HG02852 (cell line): ENCODE measurements around the gene TRIM9.
"Not testable (repeated sequence)": the region's sequence is repeated elsewhere in the genome, so short reads cannot be mapped to it uniquely, and the experiment has no call there.

ENCODE experiments used
- ATAC-seq: cut with Tn5 transposase; IDR thresholded peaks from one replicate; pipeline ENCODE4 v1.9.1; 2021; ENCODE audit warnings: mild to moderate bottlenecking, moderate library complexity; ENCODE audit not compliant: unreplicated experiment

The TRIM9 gene

DNA sequence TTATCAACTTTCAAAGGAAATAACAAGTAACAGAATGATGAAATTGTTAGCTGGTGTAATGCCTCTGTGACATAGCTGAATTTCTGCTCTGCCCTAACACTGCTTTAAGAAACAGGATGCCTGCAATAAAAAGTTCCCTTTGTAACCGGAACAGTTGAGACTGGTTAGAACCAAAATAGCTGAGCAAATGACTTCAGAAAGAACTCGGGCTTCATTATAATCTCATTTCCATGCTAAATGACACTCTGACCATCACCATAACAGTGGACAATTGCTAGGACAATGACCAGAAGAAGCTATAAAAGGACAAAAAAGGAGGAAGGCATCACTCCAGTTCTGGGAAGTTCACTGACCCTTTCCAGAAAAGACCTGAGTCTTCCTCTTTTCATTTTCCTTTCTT, 127.1 kb downstream of the TRIM9 start:
- ATAC-seq, result no peak

DNA sequence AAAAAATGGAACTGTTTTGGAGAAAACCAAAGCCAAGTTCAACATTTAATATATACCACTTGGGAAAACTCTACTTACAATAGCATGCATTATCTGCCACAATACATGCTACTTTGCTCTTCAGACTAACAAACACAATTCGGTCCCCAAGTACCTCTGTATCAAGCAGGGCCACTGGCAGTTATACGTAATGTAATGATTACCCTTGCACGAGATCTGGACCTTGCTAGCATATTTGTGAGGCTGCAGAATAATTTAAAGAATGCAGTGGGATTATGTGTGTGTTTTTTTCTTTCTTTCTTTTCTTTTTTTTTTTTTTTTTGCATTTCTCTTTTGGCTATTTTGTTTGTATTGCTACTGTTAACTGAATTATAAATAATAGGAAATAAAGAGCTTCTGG, 127.8 kb downstream of the TRIM9 start:
- ATAC-seq, result no peak

DNA sequence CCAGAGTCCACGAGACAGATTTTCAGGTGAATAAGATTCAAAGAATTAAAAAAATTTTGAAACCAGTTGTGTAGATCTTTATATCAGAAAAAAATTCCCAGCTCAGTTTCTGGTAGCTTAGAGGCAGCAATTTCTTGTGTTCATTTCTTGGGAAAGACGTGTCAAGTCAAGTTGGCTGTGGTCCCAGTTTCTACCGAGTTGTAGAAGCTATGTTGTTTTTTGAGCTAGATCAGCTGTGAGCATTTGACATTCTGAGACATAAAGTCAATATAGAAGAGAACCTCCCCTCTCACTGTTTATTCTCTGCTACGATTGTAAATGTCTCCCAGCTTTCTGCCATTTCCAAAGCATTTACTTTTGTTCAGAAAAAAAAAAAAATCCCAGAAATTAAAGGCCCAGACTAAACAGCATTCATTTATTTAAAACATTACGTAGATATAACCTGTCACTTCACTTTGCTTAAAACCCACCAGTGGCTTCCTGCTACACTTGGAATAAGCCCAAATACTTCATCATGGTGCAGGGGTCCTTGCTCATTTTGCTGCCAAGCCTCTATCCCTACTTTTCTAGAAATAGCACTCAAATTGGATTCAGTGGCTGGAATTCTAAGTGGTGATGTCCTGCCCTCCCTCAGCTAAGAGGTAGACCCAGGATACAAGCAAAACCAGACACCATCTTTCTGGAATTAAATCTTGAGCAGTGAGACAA, 130.1 kb downstream of the TRIM9 start:
- ATAC-seq, result no peak

DNA sequence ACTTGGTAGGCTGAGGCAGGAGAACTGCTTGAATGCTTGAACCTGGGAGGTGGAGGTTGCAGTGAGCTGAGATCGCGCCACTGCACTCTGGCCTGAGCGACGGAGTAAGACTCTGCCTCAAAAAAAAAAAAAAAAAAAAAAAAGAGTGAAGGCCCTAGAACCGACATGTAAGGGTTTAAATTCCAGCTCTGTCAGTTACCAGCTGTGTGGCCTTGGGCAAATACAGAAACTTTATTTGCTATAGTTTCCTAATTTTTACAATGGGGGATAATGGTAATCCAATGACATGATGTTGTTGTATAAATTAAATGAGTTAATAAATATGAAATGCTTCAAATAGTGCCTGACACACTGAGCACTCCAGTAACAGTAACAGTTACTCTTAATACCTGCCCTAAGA, 131.0 kb downstream of the TRIM9 start:
- no peak for ATAC-seq

DNA sequence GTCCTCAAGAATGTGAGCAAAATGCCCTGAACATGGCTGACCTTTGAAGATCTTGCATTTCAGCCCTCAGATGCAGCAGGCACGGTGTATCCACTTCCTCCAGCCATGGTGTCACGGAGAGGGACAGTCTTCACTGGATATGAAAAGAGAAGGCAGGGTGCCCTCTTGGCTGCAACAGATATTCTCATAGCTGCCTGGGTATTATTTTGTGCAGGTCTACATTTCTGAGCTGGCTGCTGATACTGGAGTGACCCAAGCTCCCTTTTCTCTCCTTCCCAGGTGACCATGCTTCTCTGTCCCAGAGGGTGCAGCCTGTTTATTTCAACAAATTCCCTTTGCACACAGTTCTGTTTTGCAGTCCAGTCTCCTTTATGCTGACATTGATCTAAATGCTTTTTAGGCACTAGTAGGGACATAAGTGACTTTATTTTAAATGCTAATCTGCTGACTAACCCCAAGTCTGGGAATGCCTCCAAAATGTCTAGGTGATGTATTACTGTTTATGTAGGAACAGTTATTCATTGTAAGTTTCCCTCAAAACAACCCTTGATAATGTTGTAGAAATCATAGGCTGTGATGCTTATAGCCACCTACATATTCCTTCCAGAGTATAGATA, 133.2 kb downstream of the TRIM9 start:
- no peak for ATAC-seq

DNA sequence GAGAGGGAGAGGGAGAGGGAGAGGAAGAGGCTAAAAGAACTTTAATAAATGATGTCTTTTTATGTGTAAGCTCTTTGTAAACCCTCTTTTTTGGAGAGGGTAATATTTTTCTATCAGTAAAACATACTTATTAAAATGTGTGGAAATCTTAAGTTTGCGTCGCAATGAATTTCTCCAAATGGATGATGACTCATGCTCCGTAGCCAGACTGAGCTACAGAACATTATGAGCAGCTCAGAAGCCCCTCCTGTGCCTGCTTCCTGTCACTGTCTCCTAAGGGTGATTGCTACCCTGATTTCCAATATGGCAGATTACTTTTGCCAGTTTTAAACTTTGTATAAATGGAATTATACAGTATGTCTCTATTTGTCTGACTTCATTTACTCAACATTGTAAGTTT, 137.6 kb downstream of the TRIM9 start:
- ATAC-seq, result no peak

DNA sequence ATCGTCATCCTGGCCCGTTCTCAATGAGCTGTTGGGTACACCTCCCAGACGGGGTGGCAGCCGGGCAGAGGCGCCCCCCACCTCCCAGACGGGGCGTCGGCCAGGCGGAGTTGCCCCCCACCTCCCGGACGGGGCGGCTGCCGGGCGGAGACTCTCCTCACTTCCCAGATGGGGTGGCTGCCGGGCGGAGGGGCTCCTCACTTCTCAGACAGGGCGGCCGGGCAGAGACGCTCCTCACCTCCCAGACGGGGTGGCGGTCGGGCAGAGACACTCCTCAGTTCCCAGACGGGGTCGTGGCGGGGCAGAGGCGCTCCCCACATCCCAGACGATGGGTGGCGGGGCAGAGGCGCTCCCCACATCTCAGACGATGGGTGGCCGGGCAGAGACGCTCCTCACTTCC, 138.5 kb downstream of the TRIM9 start:
- ATAC-seq, result not testable (repeated sequence)

DNA sequence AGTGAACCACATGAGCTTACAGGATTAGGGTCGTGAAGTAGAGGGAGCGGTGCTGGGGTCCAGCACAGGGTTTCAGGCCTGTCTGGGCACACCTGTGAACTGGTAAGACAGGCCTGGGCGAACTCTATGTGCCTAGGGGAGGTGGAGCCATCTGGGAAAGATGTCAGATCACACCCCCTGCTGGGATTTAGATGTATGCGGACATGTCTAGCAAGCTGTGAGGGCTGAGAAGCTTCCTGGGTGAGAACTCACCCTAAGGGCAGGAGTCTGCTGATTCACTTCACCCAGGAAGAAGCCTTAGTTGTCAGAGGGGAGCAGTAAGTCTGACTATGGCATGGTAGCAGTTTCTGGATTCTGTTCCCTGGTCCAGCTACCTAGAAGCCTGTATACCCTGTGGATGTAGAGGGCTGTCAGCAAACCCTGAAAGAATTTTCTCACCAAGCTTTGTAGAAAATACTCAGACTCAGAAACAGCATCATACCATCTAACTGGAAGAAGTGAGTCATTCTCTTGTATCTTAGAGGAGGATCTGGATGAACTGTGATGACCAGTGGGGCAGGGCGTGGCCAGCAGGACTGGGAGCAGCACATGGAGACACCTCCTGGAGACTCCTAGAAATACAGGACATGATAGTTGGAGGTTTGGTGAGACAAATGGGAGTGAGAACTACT, 139.4 kb downstream of the TRIM9 start:
- ATAC-seq, result no peak

DNA sequence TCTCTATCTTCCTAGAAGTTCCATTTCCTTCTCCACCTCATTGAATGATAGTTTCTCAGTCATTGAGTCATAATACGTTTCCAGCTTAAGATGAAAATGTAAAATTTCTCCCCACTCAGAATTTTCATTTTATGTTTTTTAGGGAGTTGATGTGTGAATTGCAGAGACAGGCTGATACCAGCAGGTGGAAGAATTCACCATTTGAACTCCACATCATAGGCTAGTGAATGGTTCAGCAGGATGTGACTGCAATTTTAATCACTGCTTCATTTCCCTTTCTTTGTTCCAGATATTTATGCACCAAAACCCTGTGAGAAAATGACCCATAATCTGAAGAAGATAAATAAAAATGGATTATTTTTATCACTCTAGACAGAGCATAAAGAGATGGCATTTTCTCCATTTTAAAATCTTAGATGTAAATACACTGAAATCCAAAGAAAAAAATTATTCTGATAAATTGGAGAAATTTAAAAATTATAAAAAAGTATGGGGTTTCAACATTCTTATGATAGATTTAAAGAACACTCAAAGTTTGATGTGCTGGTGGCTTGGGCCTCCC, 140.0 kb downstream of the TRIM9 start:
- no peak for ATAC-seq

DNA sequence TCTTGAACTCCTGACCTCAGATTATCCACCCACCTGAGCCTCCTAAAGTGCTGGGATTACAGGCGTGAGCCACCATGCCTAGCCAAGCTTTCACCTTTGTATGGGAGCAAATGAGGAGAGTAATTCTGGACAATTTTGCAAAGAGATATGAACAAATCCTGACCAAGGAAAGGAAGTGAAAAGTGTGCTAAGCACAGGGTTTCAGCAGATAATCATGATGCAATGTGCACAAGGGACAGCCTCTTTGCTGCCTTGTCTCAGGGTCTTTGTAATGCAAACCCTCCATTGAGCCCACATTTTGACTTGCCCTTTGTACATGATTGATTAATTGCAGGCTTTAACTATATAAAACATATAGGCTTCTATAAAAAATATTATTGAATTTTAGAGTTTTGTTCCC, 141.4 kb downstream of the TRIM9 start:
- no peak for ATAC-seq

DNA sequence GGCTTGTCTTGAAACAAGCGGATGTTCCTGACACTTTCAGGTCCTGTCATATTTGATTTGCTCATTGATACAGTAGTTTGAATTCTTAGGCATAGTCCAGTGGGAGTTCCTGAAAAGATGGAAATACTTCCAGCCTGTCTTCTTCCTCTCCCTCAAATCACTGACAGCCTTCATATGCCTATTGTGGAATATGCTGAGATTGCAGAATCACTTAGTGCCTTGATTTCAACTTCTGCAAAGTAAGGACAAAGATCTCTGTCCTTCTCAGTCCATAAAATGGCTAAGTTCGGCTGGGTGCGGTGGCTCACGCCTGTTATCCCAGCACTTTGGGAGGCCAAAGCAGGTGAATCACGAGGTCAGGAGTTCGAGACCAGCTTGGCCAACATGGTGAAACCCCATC, 143.9 kb downstream of the TRIM9 start:
- no peak for ATAC-seq

DNA sequence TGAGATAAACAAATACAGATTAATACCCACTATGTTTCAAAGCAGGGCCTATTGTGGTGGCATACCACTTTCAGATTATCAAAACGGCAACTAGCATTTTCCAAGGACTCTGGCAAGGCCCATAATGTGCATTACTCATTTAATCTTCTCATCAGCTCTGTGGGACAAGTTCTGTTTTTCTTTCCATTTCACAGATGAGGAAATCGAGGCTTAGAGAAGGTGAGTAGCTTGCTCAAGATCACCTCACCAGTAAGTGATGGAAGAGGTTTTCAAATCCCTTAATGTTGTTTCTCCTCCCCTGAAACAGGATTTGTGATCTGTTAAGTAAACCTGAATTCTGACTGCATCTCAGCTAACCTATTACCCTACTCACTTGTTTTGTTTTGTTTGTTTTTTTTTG, 146.7 kb downstream of the TRIM9 start:
- no peak for ATAC-seq

DNA sequence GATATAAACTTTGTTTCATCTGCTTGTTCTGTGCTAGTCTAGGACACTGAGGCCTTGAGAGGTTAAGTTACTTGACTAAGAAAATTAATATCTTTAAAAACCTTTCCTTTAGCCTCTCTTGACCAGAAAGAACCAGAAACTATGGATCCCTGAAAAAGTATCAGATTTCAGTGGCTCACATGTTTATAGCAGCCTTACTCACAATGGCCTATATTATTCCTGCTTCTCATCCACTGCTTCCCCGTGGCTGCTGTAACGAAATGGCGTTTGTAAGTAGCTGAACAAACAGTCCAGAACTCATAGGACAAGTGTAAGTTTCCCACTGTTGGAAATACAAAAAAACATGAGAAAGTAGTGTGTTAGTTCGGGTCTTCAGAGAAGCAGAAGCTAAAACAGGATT, 147.5 kb downstream of the TRIM9 start:
- ATAC-seq, result no peak

DNA sequence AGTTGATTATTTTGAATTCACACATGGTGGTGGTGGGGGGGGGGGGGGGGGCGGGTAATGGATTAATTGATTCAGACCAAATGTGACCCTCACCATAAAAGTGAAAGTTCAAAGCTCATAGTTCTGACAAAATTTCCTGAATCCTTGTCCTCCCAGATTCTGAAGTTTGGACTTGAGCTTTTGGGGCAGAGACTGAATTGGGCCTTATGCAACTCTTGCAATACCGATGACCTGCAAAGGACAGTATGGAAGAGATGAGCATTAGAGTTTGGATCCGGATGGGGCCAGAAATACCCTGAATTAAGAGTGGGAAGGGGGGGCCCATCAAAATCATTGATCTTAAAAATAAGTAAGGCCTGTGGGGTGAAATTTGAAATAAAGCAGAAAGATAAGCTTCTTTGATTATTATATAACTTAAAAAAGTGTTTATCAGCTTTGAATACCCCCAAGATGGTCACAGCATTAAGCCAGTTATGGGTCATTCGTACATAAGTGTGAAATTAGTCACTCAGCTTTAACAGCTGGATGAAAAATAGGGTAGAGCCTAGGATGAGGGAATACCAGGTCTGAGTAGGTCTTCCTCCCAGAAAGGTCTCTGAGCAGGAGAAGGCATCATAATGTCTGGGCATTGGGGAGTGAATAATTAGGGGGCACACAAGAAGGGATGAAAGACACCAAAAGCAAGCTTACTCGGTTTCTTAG, 148.5 kb downstream of the TRIM9 start:
- ATAC-seq, result no peak

DNA sequence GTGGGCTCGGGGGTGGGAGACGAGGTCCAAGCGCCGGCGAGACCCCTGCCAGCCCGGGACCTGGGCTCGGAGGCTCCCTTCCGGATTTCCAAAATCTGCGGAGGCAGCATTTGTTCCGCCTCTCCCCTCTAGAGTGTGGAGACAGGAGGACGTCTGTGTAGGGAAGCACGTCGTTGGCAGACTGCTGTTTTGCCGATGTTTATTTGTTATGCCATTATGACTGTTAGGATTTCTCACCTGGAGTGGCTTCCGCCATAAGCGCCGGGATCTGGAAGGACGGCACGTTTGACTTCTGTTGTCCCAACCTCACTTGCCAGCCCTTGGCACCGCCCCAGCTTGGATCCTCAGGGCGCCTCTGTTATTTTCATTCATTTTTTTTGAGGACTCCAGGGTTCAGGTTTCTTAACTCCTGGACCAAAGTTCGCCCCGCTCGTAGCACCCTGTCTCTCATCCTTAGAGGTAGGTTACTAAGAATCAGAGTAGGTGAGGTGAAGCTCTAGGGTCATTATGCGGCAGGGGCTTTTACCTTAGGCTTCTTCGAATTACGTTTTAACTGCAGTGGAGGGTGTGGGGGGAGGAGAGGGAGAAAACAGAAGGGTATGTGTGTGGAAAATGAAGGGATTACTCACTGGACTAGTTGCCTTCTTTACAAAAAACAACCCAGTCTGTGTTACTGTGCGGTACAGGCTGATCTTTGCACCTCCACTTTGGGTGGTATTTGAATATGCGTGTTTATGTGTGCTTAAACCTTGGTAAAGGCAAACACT, 150.1 kb downstream of the TRIM9 start:
- ATAC-seq, result no peak

DNA sequence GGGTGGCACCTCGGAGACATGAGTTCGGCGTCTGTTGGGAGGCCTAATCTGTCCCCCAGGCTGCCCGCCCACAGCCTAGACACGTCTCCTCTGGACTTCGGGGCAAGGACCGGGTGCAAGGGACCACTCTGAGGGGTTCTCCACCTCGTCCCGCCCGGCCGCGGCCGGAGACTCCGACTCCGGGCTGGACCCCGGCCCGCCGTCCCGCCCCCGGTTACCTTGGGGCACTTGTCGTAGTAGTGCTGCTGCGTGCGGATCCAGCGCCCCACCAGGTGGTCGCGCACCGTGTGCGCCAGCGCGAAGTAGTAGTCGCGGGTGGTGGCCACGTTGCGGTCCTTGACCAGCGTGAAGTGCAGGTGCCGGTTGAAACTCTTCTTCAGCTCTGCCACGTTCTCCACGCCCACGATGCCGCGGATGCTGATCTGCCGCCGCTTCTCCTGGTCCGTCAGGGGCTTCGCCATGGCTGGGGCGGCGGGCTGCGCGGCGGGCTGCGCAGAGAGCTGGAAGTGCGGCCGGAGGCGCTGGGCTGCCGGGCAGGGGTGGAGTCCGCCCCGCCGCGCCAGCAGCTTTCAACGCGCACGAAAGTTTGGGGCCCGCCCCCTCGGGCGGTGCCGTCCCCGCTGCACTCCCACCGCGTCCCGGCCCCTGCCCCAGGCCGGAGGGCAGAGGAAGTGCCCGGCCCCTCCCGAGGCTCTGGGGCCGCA, 150.8 kb downstream of the TRIM9 start, which contains the start of gene PYGL:
TSS of gene PYGL (minus strand) at position 541 of the 704 bp plus-strand sequence. CDS start at position 461, 80 bp downstream.
- no peak for ATAC-seq

DNA sequence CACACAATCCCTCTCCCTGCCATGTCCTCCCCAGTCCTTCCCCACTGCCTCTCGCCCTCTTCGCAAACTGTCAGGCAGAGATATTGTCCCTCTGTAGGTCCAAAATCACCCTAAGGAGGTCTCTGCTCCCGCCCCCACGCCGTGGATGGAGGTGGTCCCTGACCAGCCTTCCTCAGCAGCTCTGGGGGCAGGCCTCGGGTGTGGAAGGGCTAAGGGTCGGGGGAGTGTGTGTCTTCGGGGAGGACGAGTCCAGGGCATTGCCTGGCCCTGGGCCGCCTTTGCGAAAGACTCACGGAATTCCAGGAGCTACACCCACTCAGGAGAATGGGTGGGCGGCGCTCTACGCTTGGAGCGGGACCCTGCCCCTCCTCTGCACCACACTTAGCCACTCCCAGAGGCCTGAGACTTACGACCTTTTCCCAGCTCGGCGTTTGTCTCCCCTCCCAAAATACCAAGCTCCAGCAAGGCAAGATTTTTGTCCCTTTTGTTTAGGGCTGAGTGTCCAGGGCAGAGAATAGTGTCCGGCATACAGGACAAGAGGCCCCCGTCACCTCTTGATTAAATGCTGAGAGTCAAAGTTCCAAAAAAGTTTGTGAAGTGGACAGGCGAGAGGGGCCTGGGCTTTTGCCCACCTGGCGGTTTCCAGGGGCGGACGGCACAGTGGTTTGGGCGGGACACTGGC, 151.5 kb downstream of the TRIM9 start:
- ATAC-seq, result no peak

DNA sequence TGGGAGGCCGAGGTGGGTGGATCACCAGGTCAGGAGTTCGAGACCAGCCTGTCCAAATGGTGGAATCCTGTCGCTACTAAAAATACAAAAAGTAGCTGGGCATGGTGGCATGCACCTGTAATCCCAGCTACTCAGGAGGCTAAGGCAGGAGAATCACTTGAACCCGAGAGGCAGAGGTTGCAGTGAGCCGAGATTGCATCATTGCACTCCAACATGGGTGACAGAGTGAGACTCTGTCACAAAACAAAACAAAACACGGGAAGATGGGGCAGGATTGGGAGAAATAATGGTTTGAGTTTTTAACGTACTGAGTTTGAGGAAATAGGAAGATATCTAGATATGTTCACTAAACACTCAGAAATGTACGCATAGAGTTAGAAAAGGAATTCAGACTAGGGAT, 153.3 kb downstream of the TRIM9 start:
- ATAC-seq, result not testable (repeated sequence)

DNA sequence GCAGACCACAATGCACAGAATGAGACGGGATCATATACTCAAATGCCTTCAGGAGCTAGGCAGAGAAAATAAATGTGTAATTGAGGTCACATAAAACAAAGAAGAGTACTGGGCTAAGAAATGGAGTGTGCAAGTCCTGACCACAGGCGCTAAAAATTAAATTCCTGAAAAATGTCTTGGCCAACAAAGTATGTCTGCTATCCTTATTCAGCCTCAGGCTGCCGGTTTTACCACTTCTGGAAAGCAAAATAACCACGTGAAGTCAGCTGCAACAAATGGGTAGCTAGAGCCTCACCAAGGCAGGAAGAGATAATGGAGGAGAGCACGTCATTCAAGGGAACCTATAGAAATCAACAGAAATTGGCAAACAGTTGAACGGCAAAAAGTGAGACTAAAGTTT, 153.8 kb downstream of the TRIM9 start:
- no peak for ATAC-seq
